HUES6 (cell line): ENCODE measurements around the gene DMPK.

ENCODE experiments used
- H3K27ac ChIP-seq: 2 replicates; pipeline ENCODE4 v1.7.0; 2013; ENCODE audit warnings: low read depth, mild to moderate bottlenecking, low read length, inconsistent platforms
- H3K27me3 ChIP-seq: 2 replicates; pipeline ENCODE4 v1.6.1; 2013; ENCODE audit warnings: low read length; ENCODE audit not compliant: control insufficient read depth, insufficient read depth
- H3K36me3 ChIP-seq: 2 replicates; pipeline ENCODE4 v1.6.1; 2013; ENCODE audit warnings: low read length; ENCODE audit not compliant: control insufficient read depth, insufficient read depth
- H3K4me1 ChIP-seq: 2 replicates; pipeline ENCODE4 v1.6.1; 2013; ENCODE audit warnings: low read length; ENCODE audit not compliant: control insufficient read depth, insufficient read depth
- H3K4me3 ChIP-seq: 2 replicates; pipeline ENCODE4 v1.5.1; 2013; ENCODE audit warnings: low read depth, low read length
- H3K9ac ChIP-seq: one replicate; pipeline ENCODE4 v1.6.1; 2013; ENCODE audit warnings: mild to moderate bottlenecking, low read length
- H3K9me3 ChIP-seq: 2 replicates; pipeline ENCODE4 v1.6.1; 2013; ENCODE audit warnings: low read depth, low read length; ENCODE audit not compliant: control insufficient read depth, insufficient read depth

DMPK gene

DNA sequence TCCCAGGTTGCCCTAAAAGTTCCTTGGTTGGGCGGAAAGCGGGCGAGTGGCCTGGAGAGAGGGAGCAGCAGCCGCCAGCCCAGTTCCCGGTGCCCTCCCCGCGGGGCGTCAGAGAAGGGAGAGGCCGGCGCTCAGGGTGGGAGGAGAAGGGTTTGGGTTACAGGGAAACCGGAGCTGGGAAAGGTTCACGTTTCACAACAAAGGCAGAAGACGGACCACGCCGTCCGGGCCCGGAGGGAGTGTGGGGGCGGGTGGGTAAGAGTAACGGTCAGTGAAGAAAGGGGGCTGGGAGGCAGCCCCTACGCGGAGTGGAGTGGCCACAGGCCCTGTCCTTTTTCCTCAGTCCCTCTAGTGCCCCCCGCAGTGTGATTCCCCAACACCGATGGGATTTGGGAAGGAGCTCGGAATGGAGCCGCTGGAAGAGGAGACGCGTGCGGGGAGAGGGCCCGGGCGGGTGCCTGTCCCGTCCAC is 14.8 kb downstream of the DMPK start:
- Histone ChIP-seq H3K27ac (peak overlapping the region; percentile 48; the same call in 1 of the 2 replicates), H3K27me3 (no peaks in the 10 kb centered on the region), H3K4me3 (peak overlapping the region; percentile 79), H3K36me3 (peaks cover 4% of the 10 kb centered on the region; the same call in 1 of the 2 replicates), H3K9ac (peak overlapping the region; percentile 97), H3K9me3 (no peaks in the 10 kb centered on the region), H3K4me1 (peaks cover 49% of the 10 kb centered on the region)

GRCh38 chr19:45766869-45767346 is 15.4 kb downstream of the DMPK start:
- H3K9me3 ChIP-seq = no peaks in the 10 kb centered on the region
- peak overlapping the region; percentile 50 for H3K9ac ChIP-seq
- no peaks in the 10 kb centered on the region for H3K27me3 ChIP-seq
- H3K27ac ChIP-seq = peak overlapping the region; percentile 48; the same call in 1 of the 2 replicates
- peak overlapping the region; percentile 79 for H3K4me3 ChIP-seq
- no peaks in the 10 kb centered on the region for H3K36me3 ChIP-seq
- peaks cover 47% of the 10 kb centered on the region for H3K4me1 ChIP-seq

DNA sequence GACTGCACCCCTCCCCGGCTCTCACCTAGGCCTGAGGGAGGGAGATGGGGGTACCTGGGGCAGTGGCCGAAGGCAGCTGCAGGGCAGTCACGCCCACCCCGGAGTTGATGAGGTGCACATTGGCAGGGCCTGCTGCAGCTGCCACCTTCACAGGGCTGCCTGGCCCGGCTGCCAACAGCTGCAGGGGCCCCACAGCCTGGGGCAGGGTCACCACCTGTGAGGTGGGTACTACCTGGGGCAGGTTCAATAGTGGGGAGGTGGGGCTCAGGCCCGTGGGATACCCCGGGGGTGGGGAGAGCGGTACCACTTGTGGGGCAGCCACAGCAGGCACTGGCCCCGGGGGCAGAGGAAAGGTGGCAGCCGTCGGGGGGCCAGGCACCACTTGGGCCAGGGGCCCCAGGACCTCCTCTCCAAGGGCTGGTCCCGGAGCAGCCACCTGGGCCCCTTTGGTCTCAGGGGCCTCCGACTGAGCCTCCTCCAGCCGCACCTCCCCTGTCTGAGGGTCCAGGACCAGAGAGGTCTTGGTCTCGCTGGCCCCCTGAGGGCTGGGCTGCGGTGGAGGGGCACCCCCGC is 15.9 kb downstream of the DMPK start:
- Histone ChIP-seq H3K9ac (no peak overlapping the region), H3K27ac (no peak overlapping the region; the same call in 1 of the 2 replicates)

DNA sequence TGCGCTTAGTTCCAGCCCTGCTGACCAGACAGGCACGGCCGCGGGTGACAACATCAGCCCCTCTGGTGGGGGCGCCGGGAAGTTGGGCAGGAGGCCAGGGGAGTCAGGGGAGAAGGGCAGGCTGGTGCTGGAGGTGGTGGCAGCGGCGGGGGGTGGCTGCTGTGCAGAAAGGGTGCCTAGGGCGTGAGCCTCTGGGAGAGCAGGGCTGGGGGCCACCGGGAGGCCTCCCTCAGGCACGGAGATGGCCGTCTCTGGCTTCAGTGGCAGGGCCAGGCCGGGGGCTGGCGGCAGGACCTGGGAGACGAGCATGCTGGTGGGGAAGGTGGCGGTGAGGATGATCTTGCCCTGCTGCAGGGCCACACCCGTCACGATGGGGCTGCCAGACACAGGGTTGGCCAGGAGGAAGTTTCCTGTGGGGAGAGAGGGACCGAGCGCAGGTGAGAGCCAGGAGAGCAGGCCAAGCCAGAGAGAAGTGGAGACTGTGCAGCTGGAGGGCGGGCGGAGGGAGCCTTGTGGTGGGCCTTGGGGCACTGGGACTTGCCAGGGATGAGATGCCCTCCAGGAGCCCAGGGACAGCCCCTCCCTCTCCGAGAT is 16.5 kb downstream of the DMPK start:
- H3K36me3 ChIP-seq = no peaks in the 10 kb centered on the region
- no peak overlapping the region for H3K4me3 ChIP-seq
- H3K9me3 ChIP-seq = no peaks in the 10 kb centered on the region
- H3K4me1 ChIP-seq = peaks cover 45% of the 10 kb centered on the region
- H3K9ac ChIP-seq = peak overlapping the region; percentile 14
- no peaks in the 10 kb centered on the region for H3K27me3 ChIP-seq
- H3K27ac ChIP-seq = no peak overlapping the region

More for the DNA sequence above, 15.9 kb downstream of the DMPK start:
- H3K36me3 ChIP-seq = no peaks in the 10 kb centered on the region
- H3K4me3 ChIP-seq = peak overlapping the region; percentile 79
- no peaks in the 10 kb centered on the region for H3K9me3 ChIP-seq
- peaks cover 45% of the 10 kb centered on the region for H3K4me1 ChIP-seq
- no peaks in the 10 kb centered on the region for H3K27me3 ChIP-seq

- Histone ChIP-seq H3K4me3 (0 out of 2 replicates have a peak overlapping the region, but pooled peaks have one; percentile 11), H3K9me3 (no peaks in the 10 kb centered on the region), H3K27me3 (no peaks in the 10 kb centered on the region), H3K4me1 (peaks cover 45% of the 10 kb centered on the region), H3K27ac (0 out of 2 replicates have a peak overlapping the region, but pooled peaks have one; percentile 20), H3K36me3 (no peaks in the 10 kb centered on the region), H3K9ac (peak overlapping the region; percentile 14)
Observed at GRCh38 chr19:45764945-45765701, 17.2 kb downstream of the DMPK start.

DNA sequence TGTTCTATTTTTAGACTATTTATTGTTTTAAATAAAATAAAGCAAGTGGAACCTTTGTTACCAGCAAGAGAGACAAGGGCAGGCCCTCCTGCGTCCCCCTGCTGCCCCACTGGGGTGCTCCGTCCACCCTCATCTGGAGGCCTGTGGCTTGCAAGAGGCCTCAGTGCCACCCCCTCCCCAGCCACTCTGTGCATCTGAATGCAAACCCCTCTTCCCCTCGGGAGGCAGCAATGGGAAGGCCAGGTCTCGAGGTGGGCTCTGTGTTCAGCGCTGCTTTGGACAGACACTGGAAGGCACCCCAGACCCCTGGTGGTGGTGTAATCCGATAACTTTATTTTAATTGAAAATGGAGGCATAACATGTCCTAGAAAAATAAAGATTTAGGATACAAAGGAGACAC is 17.8 kb downstream of the DMPK start:
- Histone ChIP-seq H3K27ac (no peak overlapping the region), H3K36me3 (no peaks in the 10 kb centered on the region), H3K27me3 (no peaks in the 10 kb centered on the region), H3K9me3 (no peaks in the 10 kb centered on the region), H3K4me1 (peaks cover 45% of the 10 kb centered on the region), H3K4me3 (no peak overlapping the region), H3K9ac (no peak overlapping the region)

DNA sequence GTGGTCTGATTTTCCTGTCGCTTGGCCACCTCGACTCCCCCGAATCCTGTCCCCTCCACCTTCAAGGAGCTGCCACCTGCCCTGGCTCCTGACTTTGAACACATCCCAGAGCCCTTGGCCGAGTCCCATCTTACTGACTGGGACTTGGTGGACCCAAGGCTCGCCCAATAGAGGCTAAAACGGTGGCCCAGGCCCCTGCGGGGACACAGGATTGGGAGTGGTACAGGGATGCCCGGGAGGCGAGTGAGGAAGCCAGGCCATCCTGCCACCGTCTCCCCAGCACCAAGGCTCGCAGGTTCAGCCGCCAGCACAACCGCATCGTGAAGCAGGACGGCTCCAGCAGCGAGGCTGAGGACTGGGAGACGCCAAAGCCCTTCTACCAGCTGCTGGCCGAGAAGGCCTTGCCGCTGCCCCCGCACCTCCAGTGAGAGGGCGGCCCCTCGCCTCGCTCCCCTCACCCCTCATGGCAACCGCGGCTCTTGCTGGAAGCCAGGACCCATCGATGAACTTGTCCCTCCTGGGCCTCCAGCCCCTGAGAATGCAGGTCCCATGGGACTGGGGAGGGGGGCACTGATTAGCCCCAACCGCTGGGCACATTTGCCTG is 18.5 kb downstream of the DMPK start:
- Histone ChIP-seq H3K9ac (no peak overlapping the region), H3K36me3 (no peaks in the 10 kb centered on the region), H3K27me3 (no peaks in the 10 kb centered on the region; the same call in 1 of the 2 replicates), H3K4me1 (peaks cover 45% of the 10 kb centered on the region), H3K9me3 (no peaks in the 10 kb centered on the region), H3K27ac (no peak overlapping the region), H3K4me3 (no peak overlapping the region)

DNA sequence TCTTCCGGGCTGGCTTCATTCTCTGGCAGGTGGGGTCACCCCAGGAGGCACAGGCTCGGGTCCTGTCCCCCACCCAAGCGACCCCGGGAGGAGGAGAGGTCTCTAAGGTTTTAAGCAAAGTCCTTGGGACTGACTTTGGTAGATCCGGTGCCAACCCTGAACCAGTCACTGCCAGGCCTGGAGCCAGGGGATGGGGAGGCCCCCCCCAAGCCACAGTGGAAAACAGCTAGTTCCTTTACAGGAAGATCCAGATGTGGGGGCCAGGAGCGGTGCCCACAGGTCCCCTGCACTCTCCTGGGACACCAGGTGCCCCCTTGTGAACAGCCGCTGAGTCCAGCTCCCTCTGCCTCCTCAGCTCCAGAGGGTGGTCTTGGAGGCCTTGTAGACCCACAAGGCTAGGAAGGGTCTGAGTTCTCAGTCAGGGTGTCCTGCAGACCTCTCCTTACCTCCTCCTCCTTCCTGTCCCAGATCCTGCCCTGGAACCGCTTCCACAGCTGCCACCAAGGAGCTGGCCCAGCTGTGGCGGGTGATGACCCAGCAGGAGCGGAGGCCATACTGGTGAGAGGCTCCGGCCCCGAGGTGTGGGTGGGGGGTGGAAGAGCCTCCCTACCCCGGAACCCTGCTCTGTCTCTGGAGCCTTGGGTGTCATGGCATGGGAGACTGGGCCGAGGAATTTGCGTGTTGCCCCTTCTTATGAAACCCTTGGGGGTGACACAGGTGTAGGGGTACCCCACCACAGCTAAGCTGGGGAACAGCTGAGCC is 19.2 kb downstream of the DMPK start:
- Histone ChIP-seq H3K36me3 (no peaks in the 10 kb centered on the region), H3K9me3 (no peaks in the 10 kb centered on the region), H3K27me3 (no peaks in the 10 kb centered on the region; the same call in 1 of the 2 replicates), H3K27ac (no peak overlapping the region), H3K4me1 (peaks cover 45% of the 10 kb centered on the region), H3K4me3 (no peak overlapping the region), H3K9ac (no peak overlapping the region)

DNA sequence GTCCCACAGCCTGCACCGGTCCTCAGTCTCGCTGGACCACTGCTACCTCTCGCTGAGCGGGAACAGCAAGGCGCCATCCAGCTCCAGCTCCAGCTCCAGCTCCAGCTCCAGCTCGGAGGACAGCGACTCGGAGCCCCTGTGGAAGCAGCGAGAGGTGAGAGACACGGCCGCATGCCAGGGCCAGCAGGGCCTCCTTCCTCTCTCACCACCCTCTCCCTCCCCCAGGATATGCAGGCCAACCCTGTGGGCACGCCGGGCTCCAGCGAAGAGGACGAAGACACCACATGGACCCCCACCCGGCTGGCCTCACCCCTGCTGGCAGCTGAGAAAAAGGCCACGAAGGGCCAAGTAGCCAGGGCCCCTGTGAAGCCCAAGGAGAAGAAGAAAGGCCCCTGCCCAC is 20.6 kb downstream of the DMPK start:
- H3K4me1 ChIP-seq = peaks cover 40% of the 10 kb centered on the region
- H3K27me3 ChIP-seq = no peaks in the 10 kb centered on the region; the same call in 1 of the 2 replicates
- no peaks in the 10 kb centered on the region for H3K36me3 ChIP-seq
- no peak overlapping the region for H3K9ac ChIP-seq
- no peak overlapping the region for H3K4me3 ChIP-seq
- no peak overlapping the region for H3K27ac ChIP-seq
- H3K9me3 ChIP-seq = no peaks in the 10 kb centered on the region

- Histone ChIP-seq H3K27me3 (no peaks in the 10 kb centered on the region; the same call in 1 of the 2 replicates), H3K9ac (no peak overlapping the region), H3K4me1 (peaks cover 12% of the 10 kb centered on the region), H3K4me3 (no peak overlapping the region), H3K27ac (no peak overlapping the region), H3K9me3 (no peaks in the 10 kb centered on the region), H3K36me3 (no peaks in the 10 kb centered on the region)
Observed at GRCh38 chr19:45758921-45759320, 23.4 kb downstream of the DMPK start.
